Skeletal muscle cell (primary cell): ENCODE data around the gene TXN2.

Experiments
- DNase-seq: peaks from one replicate; pipeline ENCODE4 v3.0.0-alpha.2; 2010; ENCODE audit warnings: low read depth
- H3K4me3 ChIP-seq: 2 replicates; pipeline ENCODE4 v1.5.1; 2011; ENCODE audit warnings: low read depth, mild to moderate bottlenecking, control low read depth, low read length, moderate library complexity

TXN2 gene

GRCh38 chr22:36491155-36491554, 9.7 kb upstream of the TXN2 start:
- DNase-seq: no peak
- H3K4me3 ChIP-seq: no peak overlapping the region

- no peak for DNase-seq
- H3K4me3 ChIP-seq: no peak overlapping the region
These were observed 5.4 kb upstream of the TXN2 start for GRCh38 chr22:36486619-36487384.

GRCh38 chr22:36480941-36481392, 473 bp downstream of the TXN2 start:
- H3K4me3 ChIP-seq: peak overlapping the region; percentile 77
- no peak for DNase-seq

GRCh38 chr22:36478966-36479365, 2.5 kb downstream of the TXN2 start:
- H3K4me3 ChIP-seq: no peak overlapping the region
- no peak for DNase-seq

- no peak for DNase-seq
- H3K4me3 ChIP-seq: no peak overlapping the region
These were observed 6.1 kb downstream of the TXN2 start for GRCh38 chr22:36475341-36475740.

GRCh38 chr22:36472689-36473088, 8.8 kb downstream of the TXN2 start:
- no peak for DNase-seq

GRCh38 chr22:36471341-36471821, 10.1 kb downstream of the TXN2 start:
- no peak for DNase-seq
- H3K4me3 ChIP-seq: no peak overlapping the region

More at GRCh38 chr22:36472689-36473088, 8.8 kb downstream of the TXN2 start:
- H3K4me3 ChIP-seq: no peak overlapping the region

- no peak overlapping the region for H3K4me3 ChIP-seq
- no peak for DNase-seq
These were observed 10.5 kb downstream of the TXN2 start for GRCh38 chr22:36470994-36471331.

GRCh38 chr22:36470162-36470993, 11.1 kb downstream of the TXN2 start:
- peak; percentile 51 for DNase-seq
- no peak overlapping the region for H3K4me3 ChIP-seq

GRCh38 chr22:36469094-36469710, 12.2 kb downstream of the TXN2 start:
- DNase-seq: no peak
- no peak overlapping the region for H3K4me3 ChIP-seq

- no peak overlapping the region for H3K4me3 ChIP-seq
- peak; percentile 88 for DNase-seq
These were observed 13.5 kb downstream of the TXN2 start for GRCh38 chr22:36467946-36468345.

- no peak overlapping the region for H3K4me3 ChIP-seq
- DNase-seq: peak; percentile 25
These were observed 14.2 kb downstream of the TXN2 start for GRCh38 chr22:36467042-36467810.

GRCh38 chr22:36466258-36466657, 15.2 kb downstream of the TXN2 start:
- no peak overlapping the region for H3K4me3 ChIP-seq

GRCh38 chr22:36465232-36466021, 16.0 kb downstream of the TXN2 start:
- peak; percentile 32 for DNase-seq
- H3K4me3 ChIP-seq: no peak overlapping the region

More at GRCh38 chr22:36466258-36466657, 15.2 kb downstream of the TXN2 start:
- no peak for DNase-seq

GRCh38 chr22:36464715-36465231, 16.7 kb downstream of the TXN2 start:
- no peak overlapping the region for H3K4me3 ChIP-seq
- no peak for DNase-seq

GRCh38 chr22:36463783-36464184, 17.7 kb downstream of the TXN2 start:
- H3K4me3 ChIP-seq: no peak overlapping the region
- DNase-seq: no peak

GRCh38 chr22:36461665-36462649, 19.5 kb downstream of the TXN2 start:
- peak; percentile 39 for DNase-seq
- no peak overlapping the region for H3K4me3 ChIP-seq
